ENCODE data around the gene MYL10.

Gene MYL10

DNA sequence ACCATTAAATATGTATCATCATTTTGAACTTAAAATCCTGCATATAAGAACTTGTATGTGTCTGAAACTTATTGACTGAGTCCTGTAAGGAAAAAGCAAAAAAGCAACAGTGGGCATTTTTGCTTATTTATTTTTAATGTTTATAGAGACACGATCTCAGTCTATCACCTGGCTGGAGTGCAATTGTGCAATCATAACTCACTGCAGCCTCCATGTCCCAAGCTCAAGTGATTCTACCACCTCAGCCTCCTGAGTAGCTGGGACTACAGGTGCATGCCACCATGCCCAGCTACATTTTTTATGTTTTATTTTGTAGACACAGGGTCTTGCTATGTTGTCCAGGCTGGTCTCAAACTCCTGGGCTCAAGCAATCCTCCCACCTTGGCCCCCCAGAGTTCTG is 32.2 kb downstream of the MYL10 start:
- DNase-seq (ENCODE audit: low read depth): no peak

DNA sequence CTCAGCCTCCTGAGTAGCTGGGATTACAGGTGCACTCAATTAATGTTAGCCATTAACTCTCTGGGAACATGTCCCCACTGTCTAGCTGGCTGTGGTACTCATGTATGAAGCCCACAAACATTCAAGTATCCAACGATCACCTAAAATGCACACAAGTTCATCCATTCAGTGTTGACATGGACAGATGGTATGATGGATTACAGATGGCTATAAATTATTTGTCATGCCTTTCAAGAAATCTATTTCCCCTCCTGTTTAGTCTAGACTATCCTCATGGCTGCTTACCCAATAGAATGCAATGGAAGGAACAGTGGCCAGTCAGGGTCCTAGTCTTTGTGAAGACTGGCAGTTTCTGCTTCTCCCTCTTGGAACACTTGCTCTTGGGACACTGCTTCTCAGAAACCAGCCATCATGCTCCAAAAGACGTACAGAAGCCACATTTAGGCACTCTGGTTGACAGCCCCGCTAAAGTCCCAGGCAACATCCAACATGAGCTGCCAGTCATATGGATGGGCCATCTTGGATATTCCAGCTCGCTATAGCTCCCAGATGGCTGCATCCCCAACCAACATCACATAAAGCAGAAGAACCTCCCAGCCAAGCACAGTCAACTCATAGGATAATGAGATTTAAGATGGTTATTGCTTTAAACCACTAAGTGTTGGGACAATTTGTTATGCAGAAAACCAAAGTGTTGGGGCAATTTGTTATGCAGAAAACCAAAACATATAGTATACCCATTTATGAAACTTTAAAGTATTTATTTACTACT is 33.1 kb downstream of the MYL10 start:
- no peak for DNase-seq (ENCODE audit: low read depth)

- DNase-seq (ENCODE audit: low read depth): no peak
Measured at GRCh38 chr7:101595246-101595645, 33.9 kb downstream of the MYL10 start.

GRCh38 chr7:101594790-101595189 is 34.3 kb downstream of the MYL10 start:
- DNase-seq (ENCODE audit: low read depth): no peak

- DNase-seq (ENCODE audit: low read depth): no peak
Measured at GRCh38 chr7:101593556-101593955, 35.5 kb downstream of the MYL10 start.

GRCh38 chr7:101591504-101591903 is 37.6 kb downstream of the MYL10 start:
- no peak for DNase-seq (ENCODE audit: low read depth)

GRCh38 chr7:101590663-101591435 is 38.2 kb downstream of the MYL10 start:
- no peak for DNase-seq (ENCODE audit: low read depth)

DNA sequence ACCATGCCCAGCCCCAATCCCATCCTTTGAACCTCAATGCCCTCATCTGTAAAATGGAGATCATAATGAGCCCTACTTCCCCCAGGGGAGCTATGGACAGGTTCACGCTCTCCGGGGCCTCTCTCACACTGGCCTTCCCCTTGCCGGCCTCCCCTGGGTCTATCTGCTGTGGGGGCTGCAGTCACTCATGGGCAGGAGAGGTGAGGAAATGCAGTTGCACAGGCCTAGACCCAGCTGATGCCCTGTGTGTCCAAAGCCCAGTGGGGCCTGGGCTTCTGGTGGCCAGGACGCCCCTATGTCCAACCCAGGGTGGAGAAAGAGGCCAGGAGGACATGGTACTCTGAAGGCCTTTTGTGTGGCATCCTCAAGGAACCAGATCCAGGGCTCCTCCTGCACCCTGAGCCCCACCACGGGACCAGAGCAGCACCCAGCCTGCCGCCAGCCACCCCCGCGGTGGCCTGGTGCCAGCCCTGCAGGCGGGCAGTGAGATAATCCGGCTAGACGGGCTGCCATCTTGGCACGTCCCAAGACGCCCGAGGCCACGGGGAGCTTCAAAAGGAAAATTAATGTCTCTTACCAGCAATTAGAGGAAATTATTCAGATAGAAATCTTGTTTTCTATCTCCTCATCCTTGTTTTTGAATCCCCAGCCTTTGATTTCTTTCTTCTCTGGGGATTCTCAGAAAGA is 39.0 kb downstream of the MYL10 start:
- DNase-seq (ENCODE audit: low read depth): no peak

DNA sequence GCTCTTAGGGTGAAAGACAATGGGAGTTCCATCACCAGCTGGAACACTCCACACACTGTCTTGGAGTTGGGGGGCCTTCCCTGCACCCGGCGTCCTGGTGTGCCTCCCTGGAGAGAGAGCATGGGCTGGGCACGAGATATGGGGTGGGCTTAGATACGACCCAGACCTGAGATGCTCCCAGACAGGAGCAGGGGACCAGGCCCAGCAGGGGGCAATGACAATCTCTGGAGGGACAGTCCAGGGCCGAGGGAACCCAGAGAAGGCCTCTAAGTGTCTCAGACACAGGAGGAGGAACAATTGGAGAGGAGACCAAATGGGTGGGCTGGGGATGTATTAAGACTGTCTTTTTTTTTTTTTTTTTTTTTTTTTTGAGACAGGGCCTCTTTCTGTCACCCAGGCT is 40.0 kb downstream of the MYL10 start:
- DNase-seq (ENCODE audit: low read depth): no peak

GRCh38 chr7:101588131-101588935 is 40.8 kb downstream of the MYL10 start:
- DNase-seq (ENCODE audit: low read depth): no peak

DNA sequence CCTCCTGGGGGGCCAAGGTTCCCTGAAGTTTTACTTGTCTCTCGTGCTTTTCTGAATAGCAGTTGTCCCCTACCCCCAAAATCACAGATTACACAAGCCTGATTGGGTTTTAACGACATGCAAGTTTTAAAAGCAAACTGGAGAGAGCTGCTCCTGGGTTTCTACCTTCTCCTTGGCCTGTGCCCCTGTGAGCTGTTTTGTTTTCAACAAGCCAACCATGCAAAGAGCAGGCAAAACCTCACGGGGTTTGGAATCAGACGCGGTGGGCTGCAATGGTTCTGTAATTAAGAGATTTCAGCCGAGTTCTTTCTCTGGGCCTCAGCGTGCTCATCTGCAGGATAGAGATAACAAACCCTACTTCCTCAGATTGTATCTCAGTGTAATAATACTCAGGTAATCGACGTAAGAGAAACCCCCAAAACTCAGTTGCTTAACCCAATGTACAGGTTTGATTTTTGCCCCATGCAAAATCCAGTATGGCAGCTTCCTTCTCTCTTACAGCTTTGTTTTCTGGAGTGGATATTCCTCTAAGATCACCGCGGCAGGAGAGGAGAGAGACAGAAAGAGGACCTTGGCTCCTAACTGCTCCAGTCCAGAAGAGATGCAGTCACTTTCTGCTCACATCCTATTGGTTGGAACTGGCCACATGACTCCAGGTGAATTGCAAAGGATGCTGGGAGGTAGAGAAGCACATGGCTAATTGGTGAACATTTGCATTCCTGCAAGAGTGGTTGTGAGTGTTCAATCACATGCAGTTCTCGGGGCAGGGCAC is 42.0 kb downstream of the MYL10 start:
- DNase-seq (ENCODE audit: low read depth): no peak

- DNase-seq (ENCODE audit: low read depth): no peak
Measured at GRCh38 chr7:101586078-101586905, 42.8 kb downstream of the MYL10 start.

GRCh38 chr7:101582971-101583370 is 46.1 kb downstream of the MYL10 start:
- no peak for DNase-seq (ENCODE audit: low read depth)

GRCh38 chr7:101581891-101582290 is 47.2 kb downstream of the MYL10 start:
- DNase-seq (ENCODE audit: low read depth): no peak

DNA sequence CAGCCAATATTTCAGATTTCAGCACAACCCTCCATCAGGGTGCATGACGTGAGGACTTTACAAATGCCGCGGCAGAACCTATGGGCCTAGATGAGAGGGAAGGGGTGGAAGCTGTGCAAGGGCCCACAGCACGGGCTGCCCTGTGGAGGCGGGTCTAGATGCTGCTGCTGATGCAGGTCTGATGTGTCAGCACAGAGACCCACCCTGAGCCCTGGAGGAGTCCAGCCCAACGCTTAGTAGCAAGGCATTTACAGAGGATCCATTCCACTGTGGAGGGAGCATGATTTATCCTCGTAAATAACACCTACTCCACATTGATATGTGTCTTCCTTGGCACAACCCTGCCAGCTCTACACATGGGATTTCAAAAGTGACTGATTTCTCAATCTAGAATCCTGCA is 48.5 kb downstream of the MYL10 start:
- no peak for DNase-seq (ENCODE audit: low read depth)

GRCh38 chr7:101578552-101578951 is 50.5 kb downstream of the MYL10 start:
- no peak for DNase-seq (ENCODE audit: low read depth)

DNA sequence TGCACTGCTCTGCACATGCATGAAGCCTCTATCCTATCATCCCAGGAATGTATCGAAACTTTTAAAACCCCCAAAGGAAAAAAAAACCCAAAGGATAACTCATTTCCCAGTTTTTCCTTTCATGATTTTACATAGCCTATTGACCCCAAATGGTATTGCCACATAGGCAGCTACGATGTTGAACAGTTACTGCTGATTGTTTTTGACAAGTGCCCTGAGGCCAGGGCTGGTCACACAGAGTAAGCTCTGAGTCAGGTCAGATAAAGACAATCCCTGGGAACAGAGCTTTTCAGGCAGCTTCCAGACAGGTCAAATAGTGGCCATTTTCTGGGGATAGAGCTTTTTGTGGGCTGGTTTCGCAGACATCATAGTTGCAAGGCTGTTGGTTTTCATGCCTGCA is 52.1 kb downstream of the MYL10 start:
- no peak for DNase-seq (ENCODE audit: low read depth)

DNA sequence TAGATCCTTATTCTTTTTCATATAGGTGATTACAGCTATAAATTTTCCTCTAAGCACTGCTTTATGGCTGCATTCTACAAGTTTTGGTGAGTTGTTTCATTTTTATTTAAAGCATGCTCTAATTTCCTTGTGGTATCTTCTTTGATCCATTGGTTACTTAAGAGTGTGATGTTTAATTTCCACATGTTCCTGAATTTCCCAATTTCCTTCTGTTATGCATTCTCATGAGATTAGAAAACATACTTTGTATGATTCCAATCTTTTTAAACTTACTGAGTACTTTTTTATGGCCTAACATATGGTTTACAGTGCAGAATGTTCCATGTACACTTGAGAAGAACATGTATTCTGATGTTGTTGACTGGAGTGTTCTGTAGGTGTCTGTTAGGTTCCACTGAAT is 53.4 kb downstream of the MYL10 start:
- no peak for DNase-seq (ENCODE audit: low read depth)

DNA sequence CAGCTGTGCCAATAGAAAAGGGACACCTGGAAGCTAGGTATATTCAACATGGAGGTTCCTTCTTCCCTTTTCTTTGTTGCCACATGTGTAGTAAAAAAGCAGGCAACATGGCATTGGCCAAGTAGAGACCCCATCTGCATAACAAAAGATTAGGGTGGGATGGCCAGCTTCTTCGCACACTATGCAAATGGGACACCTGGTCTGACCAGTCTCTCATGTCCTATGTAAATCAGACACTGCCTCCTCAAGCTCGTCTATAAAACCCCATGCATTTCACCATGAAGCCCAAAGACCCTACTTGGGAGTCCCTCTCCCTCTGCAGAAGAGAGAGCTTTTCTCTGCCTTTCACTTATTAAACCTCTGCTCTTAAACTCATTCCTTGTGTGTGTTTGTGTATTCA is 53.9 kb downstream of the MYL10 start:
- no peak for DNase-seq (ENCODE audit: low read depth)

DNA sequence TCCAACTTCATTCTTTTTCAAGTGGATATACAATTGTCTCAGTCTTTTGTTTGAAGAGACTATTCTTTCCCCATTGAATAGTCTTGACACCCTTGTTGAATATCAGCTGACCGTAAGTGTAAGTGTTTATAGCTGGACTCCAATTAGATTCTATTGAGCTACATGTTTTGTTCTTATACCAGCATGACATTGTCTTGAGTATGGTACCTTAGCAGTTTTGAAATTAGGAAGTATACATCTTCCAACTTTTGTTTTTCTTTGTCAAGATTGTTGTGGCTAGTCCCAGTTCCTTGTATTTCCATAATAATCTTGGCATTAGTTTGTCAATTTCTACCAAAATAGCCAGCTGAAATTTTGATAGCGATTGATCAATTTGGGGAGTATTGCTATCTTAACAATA is 56.9 kb downstream of the MYL10 start:
- DNase-seq (ENCODE audit: low read depth): no peak

DNA sequence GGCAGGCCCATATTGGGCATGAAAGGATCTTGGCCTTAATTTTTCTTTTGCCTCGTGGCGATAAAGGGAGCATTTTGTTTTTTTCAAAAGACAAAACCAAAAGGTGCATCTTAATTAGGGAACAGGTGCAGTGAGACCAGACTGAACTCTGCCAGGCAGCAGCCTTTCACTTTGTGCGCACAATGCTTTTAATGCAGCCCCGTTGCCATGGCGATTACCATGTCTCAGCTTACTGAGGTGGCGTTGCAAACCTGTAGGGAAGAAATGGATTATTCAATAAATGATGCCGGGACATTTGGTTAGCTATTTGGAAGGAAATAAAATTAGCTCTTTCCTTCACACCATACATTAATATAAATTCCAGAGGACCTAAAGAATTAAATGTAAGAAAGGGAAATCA is 61.9 kb downstream of the MYL10 start:
- DNase-seq (ENCODE audit: low read depth): no peak

Data from activated T-helper 1 cell treated with Interleukin-2 at 50 U/mL for 16 hours (primary cell).